Measurements from ENCODE around the gene SNX8.

SNX8 gene

GRCh38 chr7:2202901-2203765 is 111.1 kb downstream of the SNX8 start:
- no peak for DNase-seq (ENCODE audit: low spot score)

- no peak for DNase-seq (ENCODE audit: low spot score)
These were observed 111.9 kb downstream of the SNX8 start for GRCh38 chr7:2202361-2202761.
